ENCODE results near the gene EDN1. TPM values are rescaled to one million over a fixed set of nuclear protein-coding genes. Genes with fewer than 3 reads are reported as not detected.
A peak's percentile ranks its signal among the peaks of the same experiment; 100 is the strongest.

Gene EDN1
- polyA plus RNA-seq, 1 donor, result 36.4 TPM

DNA sequence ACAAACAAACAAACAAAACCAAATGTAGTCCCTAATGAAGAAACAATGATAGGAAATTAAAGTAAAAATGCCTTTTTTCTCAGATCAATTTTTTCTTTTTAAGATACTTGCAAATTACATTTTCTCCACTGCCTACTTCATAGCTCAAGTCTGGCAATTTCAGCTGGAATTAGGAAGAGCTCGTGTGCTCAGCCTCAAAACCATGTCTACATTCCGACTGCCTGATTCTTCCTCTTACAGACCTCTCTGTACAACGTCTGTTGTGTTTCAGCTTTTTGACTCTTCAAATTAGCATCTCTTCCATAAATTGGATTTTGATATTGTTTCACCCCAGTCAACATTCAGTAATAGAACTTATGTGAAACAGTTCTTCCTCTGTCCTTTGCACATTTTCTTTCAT lies 9.3 kb upstream of the EDN1 start:
- peaks cover 9% of the 10 kb centered on the region for H3K4me1 ChIP-seq (ENCODE audit: control insufficient read depth, insufficient read depth, low read length)
- H3K27me3 ChIP-seq (ENCODE audit: control insufficient read depth, insufficient read depth, low read length), result no peaks in the 10 kb centered on the region
- no peaks in the 10 kb centered on the region for H3K9me3 ChIP-seq (ENCODE audit: control insufficient read depth, low read depth, low read length)
- DNase-seq, result no peak
- H3K4me3 ChIP-seq (ENCODE audit: low read length), result no peak overlapping the region
- 100% methylated on average over 1 of the region's 3 CpGs for WGBS (ENCODE audit: insufficient coverage, low lambda C conversion rate)
- H3K36me3 ChIP-seq (ENCODE audit: control insufficient read depth, insufficient read depth, low read length), result no peaks in the 10 kb centered on the region
- H3K27ac ChIP-seq (ENCODE audit: low read length), result no peak overlapping the region

DNA sequence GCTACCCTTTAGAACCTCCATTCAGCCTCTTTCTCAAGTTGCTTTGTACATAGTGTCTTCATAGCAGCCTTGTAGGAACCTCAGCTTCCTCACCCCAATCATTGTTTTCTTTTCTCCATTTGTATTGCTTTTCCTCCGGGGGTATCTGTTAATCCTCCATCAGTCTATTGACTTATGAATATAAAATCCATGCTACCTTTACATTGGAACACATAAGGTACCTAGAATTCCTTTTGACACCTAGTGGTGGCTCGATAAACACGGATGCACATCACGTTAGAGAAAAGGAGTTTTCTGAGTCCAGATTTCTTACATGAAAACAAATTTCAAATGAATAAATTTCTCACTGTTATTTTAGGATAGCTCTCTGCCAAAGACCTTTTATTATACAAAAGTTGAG lies 6.3 kb upstream of the EDN1 start:
- H3K4me1 ChIP-seq (ENCODE audit: control insufficient read depth, insufficient read depth, low read length), result peaks cover 19% of the 10 kb centered on the region
- DNase-seq, result no peak
- no peak overlapping the region for H3K27ac ChIP-seq (ENCODE audit: low read length)
- H3K36me3 ChIP-seq (ENCODE audit: control insufficient read depth, insufficient read depth, low read length), result no peaks in the 10 kb centered on the region
- WGBS (ENCODE audit: insufficient coverage, low lambda C conversion rate), result 63% methylated on average over 1 of the region's 4 CpGs
- H3K4me3 ChIP-seq (ENCODE audit: low read length), result no peak overlapping the region
- H3K9me3 ChIP-seq (ENCODE audit: control insufficient read depth, low read depth, low read length), result peaks cover 5% of the 10 kb centered on the region
- H3K27me3 ChIP-seq (ENCODE audit: control insufficient read depth, insufficient read depth, low read length), result no peaks in the 10 kb centered on the region

DNA sequence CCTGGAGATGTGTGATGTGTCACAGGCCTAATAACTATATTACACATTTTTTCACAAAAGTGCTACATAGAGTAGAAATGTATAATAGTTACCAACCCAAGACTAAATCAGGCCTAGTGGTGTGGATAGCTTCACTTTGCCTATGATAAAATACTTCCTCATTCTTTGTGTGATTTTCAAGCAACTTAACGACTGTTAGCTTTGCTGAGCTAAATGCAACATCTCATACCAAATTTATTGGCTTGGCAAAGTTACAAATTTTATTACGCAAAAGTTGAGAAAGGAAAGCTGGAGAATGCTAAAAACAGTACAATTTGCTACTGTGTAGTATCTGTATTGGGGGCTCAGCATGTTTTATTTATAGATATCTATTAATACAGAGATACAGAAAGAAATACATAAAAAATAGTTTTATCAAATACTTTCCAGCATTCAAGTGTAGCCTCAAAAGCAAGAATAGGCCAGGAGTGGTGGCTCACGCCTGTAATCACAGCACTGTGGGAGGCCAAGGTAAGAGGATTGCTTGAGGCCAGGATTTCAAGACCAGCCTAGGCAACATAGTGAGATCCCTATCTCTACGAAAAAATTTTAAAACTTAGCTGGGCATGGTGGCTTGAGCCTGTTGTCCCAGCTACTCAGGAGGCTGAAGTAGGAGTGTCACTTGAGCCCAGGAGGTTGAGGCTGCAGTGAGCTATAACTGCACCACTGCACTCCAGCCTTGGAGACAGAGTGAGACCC lies 3.6 kb upstream of the EDN1 start:
- Histone ChIP-seq H3K36me3 (ENCODE audit: control insufficient read depth, insufficient read depth, low read length) (no peaks in the 10 kb centered on the region), H3K4me3 (ENCODE audit: low read length) (no peak overlapping the region), H3K4me1 (ENCODE audit: control insufficient read depth, insufficient read depth, low read length) (peaks cover 18% of the 10 kb centered on the region), H3K27me3 (ENCODE audit: control insufficient read depth, insufficient read depth, low read length) (no peaks in the 10 kb centered on the region), H3K27ac (ENCODE audit: low read length) (no peak overlapping the region), H3K9me3 (ENCODE audit: control insufficient read depth, low read depth, low read length) (peaks cover 5% of the 10 kb centered on the region)
- WGBS (ENCODE audit: insufficient coverage, low lambda C conversion rate), result no CpG with 5 or more reads among the region's 4 CpGs
- no peak for DNase-seq

DNA sequence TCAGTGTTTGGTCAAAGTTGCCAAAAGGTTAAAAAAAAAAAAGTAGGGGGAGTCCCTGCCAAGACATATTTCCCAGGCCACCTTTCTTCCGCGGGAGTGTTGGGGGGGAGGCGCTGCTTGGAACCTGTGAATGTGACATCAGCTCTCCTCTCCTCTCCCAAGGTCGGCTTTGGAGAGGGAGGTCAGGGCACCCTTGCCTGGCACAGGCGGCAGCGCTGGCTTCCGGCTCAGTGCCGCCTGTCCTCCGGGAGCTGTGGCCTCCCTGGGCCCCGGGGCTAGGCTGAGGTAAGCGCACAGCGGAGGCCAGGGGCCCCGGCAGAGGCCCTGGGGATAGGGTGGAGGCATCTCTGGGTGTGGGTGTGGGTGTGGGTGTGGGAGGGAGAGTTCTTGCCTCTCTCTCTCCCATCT lies 1.9 kb upstream of the EDN1 start:
- no peak overlapping the region for H3K4me3 ChIP-seq (ENCODE audit: low read length)
- peaks cover 6% of the 10 kb centered on the region for H3K36me3 ChIP-seq (ENCODE audit: control insufficient read depth, insufficient read depth, low read length)
- peaks cover 23% of the 10 kb centered on the region for H3K4me1 ChIP-seq (ENCODE audit: control insufficient read depth, insufficient read depth, low read length)
- H3K9me3 ChIP-seq (ENCODE audit: control insufficient read depth, low read depth, low read length), result peaks cover 5% of the 10 kb centered on the region
- H3K27ac ChIP-seq (ENCODE audit: low read length), result peak overlapping the region; percentile 93
- H3K27me3 ChIP-seq (ENCODE audit: control insufficient read depth, insufficient read depth, low read length), result no peaks in the 10 kb centered on the region
- no CpG with 5 or more reads among the region's 13 CpGs for WGBS (ENCODE audit: insufficient coverage, low lambda C conversion rate)
- peak in 1 of 2 donors; percentile 54 for DNase-seq

DNA sequence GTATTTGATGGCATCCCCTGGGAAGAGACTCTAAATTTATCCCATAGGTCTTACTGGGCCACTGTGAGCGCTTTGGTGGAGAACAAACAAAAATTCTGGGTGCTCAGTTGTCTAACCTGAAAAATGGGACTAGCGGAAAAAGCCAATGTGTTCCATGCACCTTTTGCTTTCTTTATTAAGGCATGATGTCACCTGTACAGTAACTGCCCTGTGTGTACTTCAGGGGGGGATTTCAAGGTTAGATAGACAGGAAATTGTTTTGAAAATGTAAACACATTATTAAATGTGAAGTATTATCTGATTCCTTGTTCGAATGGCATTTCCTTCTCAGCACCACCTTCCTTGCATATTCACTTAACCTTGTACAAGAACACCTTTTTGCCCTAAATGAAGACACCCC lies 1.2 kb upstream of the EDN1 start:
- H3K27me3 ChIP-seq (ENCODE audit: control insufficient read depth, insufficient read depth, low read length), result no peaks in the 10 kb centered on the region
- peaks cover 5% of the 10 kb centered on the region for H3K9me3 ChIP-seq (ENCODE audit: control insufficient read depth, low read depth, low read length)
- no peak overlapping the region for H3K4me3 ChIP-seq (ENCODE audit: low read length)
- no peak for DNase-seq
- H3K4me1 ChIP-seq (ENCODE audit: control insufficient read depth, insufficient read depth, low read length), result peaks cover 27% of the 10 kb centered on the region
- peaks cover 10% of the 10 kb centered on the region for H3K36me3 ChIP-seq (ENCODE audit: control insufficient read depth, insufficient read depth, low read length)
- WGBS (ENCODE audit: insufficient coverage, low lambda C conversion rate), result 67% methylated on average over 3 of the region's 3 CpGs
- H3K27ac ChIP-seq (ENCODE audit: low read length), result peak overlapping the region; percentile 93

DNA sequence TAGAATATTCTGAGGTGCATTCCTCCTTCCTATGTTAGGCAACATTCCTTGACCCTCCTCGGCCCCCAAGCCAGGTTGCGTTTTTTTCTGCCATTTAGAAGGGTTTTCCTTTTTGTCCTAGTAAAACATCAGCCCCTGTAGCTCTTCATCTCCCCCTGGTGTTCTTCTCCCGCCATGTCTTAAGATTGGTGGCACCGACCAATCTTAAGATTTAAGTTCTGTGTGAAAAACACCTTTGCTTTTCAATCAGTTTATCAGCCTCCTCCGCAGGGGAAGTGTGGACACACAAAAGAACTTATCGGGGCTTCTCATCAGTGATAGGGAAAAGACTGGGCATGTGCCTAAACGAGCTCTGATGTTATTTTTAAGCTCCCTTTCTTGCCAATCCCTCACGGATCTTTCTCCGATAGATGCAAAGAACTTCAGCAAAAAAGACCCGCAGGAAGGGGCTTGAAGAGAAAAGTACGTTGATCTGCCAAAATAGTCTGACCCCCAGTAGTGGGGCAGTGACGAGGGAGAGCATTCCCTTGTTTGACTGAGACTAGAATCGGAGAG lies 719 bp upstream of the EDN1 start:
- DNase-seq, result peak; percentile 62 to 80
- H3K36me3 ChIP-seq (ENCODE audit: control insufficient read depth, insufficient read depth, low read length), result peaks cover 16% of the 10 kb centered on the region
- peaks cover 29% of the 10 kb centered on the region for H3K4me1 ChIP-seq (ENCODE audit: control insufficient read depth, insufficient read depth, low read length)
- peak overlapping the region; percentile 93 for H3K27ac ChIP-seq (ENCODE audit: low read length)
- H3K4me3 ChIP-seq (ENCODE audit: low read length), result peak overlapping the region; percentile 65
- no peaks in the 10 kb centered on the region for H3K27me3 ChIP-seq (ENCODE audit: control insufficient read depth, insufficient read depth, low read length)
- peaks cover 5% of the 10 kb centered on the region for H3K9me3 ChIP-seq (ENCODE audit: control insufficient read depth, low read depth, low read length)
- WGBS (ENCODE audit: insufficient coverage, low lambda C conversion rate), result 0% methylated on average over 1 of the region's 13 CpGs

DNA sequence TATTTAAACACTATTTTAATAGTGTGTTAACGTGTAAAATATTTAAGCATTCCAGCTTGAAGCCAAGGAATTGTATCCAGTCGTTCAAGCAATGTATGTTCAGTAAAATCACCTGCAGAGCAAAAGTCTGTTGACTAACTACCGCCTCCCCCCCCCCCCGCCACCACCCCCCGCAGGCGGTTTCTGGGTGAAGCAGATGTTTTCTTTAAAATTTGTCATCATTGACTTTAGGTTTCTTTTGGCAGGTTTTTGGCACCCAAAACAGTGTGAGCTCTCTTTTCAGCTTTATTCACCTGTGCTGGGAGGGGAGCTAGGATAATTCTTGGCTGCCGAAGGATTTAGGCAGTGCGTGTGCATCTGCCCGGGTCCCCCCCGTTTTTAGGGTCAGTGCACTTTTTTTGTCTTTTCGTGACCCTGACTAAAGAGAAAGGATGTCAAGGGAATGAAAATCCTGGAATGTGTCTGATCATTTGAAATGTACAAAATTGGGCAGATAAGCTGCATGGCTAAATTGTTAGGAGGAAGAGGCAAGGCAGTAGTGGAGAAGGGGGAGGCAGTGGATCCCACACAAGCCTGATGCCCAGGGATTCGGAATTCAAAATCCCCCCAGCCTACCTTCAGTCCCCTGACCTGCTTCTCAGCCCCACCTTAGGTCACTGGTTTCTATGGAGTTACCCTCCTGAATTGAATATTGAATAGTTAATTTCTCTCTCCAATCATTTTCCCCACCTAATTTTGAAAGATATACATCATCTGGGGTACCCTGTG lies 1.1 kb downstream of the EDN1 start:
- Histone ChIP-seq H3K9me3 (ENCODE audit: control insufficient read depth, low read depth, low read length) (peaks cover 5% of the 10 kb centered on the region), H3K4me3 (ENCODE audit: low read length) (peak overlapping the region; percentile 65), H3K36me3 (ENCODE audit: control insufficient read depth, insufficient read depth, low read length) (peaks cover 26% of the 10 kb centered on the region), H3K27ac (ENCODE audit: low read length) (peak overlapping the region; percentile 93), H3K27me3 (ENCODE audit: control insufficient read depth, insufficient read depth, low read length) (no peaks in the 10 kb centered on the region), H3K4me1 (ENCODE audit: control insufficient read depth, insufficient read depth, low read length) (peaks cover 36% of the 10 kb centered on the region)
- WGBS (ENCODE audit: insufficient coverage, low lambda C conversion rate), result no CpG with 5 or more reads among the region's 12 CpGs
- DNase-seq, result no peak

DNA sequence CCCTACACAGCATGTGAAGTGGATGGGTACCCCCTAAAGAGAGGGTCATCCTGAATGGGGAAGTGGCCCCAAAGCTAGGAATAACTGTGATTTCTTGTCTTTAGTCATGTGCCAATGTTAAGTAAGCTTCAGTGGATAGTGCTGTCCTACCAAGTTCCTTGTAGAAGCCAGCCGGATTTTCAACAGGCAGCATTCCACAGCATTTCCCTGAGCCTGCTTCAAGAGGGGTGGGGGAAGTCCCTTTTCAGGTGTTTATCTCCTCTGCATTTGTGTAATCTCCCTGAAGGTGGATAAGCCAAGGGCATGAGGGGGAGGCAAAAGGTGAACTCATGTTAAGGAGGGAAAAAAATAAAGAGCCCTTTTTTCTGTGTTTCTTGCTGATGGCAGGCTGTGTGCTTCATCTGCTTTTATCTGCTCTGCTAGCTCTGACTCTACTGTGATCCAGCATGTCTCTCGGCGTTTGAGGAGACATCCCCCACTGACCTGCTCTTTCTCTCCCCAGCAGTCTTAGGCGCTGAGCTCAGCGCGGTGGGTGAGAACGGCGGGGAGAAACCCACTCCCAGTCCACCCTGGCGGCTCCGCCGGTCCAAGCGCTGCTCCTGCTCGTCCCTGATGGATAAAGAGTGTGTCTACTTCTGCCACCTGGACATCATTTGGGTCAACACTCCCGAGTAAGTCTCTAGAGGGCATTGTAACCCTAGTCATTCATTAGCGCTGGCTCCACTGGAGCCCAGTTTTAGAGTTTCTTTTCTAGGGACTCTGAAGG lies 1.9 kb downstream of the EDN1 start:
- Histone ChIP-seq H3K4me1 (ENCODE audit: control insufficient read depth, insufficient read depth, low read length) (peaks cover 36% of the 10 kb centered on the region), H3K27me3 (ENCODE audit: control insufficient read depth, insufficient read depth, low read length) (no peaks in the 10 kb centered on the region), H3K4me3 (ENCODE audit: low read length) (peak overlapping the region; percentile 65), H3K27ac (ENCODE audit: low read length) (peak overlapping the region; percentile 93), H3K9me3 (ENCODE audit: control insufficient read depth, low read depth, low read length) (peaks cover 5% of the 10 kb centered on the region), H3K36me3 (ENCODE audit: control insufficient read depth, insufficient read depth, low read length) (peaks cover 26% of the 10 kb centered on the region)
- 0% methylated on average over 1 of the region's 15 CpGs for WGBS (ENCODE audit: insufficient coverage, low lambda C conversion rate)
- peak; percentile 49 to 80 for DNase-seq

DNA sequence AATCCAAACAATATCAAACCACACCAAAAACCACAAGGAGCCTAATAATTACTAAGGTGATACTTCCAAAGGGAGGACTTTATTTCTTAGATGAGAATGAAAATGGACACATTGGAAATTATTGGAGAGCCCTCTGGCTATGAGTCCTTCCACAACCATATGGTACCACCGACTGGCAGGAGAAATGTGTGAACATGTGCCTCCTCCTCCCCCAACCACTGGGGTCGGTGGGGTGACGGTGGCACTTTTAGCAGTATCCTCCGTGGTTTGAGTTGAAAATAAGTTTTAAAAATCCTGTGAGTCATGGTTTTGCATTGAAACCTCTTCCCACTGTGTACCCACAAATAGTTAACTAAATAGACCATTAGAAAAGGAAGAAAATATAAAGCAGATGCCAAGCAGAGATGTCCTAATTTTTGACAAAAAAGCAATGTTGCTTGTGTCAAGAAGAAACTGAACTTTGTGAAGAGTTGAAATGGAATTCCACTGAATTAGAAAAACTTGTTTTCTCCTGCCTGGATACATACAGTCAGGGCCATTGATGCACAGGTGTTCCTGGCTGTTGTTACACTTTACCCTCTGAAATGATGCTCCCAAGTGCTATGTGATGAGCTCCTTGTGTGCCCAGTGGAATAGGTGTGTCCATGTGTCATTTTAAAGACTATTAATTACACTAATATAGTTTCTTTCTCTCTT lies 3.2 kb downstream of the EDN1 start:
- no peak for DNase-seq
- H3K4me1 ChIP-seq (ENCODE audit: control insufficient read depth, insufficient read depth, low read length), result peaks cover 30% of the 10 kb centered on the region
- no peaks in the 10 kb centered on the region for H3K9me3 ChIP-seq (ENCODE audit: control insufficient read depth, low read depth, low read length)
- peaks cover 33% of the 10 kb centered on the region for H3K36me3 ChIP-seq (ENCODE audit: control insufficient read depth, insufficient read depth, low read length)
- no peaks in the 10 kb centered on the region for H3K27me3 ChIP-seq (ENCODE audit: control insufficient read depth, insufficient read depth, low read length)
- peak overlapping the region; percentile 93 for H3K27ac ChIP-seq (ENCODE audit: low read length)
- no CpG with 5 or more reads among the region's 4 CpGs for WGBS (ENCODE audit: insufficient coverage, low lambda C conversion rate)
- H3K4me3 ChIP-seq (ENCODE audit: low read length), result peak overlapping the region; percentile 65
